ENCODE measurements around the gene STXBP4. TPM values are rescaled to one million over a fixed set of nuclear protein-coding genes. Genes with fewer than 3 reads are reported as not detected.

The STXBP4 gene
- total RNA-seq, 1 donor from 2014 or later: 12.6 TPM

DNA sequence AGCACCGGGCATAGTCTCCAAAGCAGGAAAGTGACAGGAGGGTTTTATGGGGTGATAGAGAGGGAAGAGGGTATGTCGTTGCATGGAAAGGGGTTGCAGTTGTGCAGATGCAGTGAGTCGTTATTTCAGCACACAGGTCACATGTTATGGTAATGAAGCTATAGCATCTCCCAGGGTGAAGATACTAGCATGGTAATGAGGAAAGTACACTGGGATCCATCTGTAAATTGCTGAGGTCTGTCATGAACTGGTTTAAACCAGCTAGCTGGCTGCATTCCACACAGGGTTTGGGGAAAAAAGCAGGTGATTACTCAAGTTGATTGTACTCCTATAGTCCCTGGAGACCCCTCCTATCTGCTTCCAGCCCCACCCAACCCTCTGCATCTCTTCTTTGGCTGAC is 11.8 kb upstream of the STXBP4 start:
- H3K27me3 ChIP-seq (ENCODE audit: insufficient read depth, low read length): no peaks in the 10 kb centered on the region
- H3K27ac Mint-ChIP-seq (ENCODE audit: unreplicated experiment): no peak overlapping the region

DNA sequence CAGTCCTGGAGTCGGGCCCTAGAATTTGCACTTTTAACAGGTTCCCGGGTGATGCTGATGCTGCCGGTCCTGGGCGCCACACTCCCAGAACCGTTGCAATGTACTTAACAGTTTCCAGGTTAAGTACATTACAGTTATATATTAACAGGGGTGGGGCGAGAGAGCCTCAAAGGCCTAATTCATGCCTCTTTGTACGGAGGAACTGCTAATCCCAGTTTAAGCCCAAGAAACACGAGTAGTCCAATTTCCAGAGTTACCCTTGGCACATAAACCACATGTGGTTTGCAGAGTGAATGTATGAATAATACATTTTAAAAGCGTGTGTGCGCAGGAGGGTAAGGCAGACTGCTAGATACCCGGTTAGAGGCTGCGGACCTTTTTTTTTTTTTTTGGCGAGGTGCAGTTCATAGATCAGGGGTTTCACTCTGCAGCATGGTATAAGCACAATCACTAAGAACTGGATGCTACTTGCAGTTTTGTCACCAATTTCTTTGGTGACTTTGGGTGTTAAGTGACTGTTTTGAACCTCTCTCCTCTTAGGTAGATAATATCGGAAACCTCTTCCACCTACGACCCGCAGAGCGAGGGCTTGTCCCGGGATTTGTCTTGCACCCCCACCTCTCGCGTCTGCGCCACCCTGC is 824 bp upstream of the STXBP4 start:
- no peak overlapping the region for H3K4me3 Mint-ChIP-seq (ENCODE audit: unreplicated experiment)
- DNase-seq (ENCODE audit: low read depth): peak; percentile 54
- H2AFZ ChIP-seq (ENCODE audit: low read depth, low read length): peak overlapping the region; percentile 99
- H3K27me3 Mint-ChIP-seq (ENCODE audit: low read depth, unreplicated experiment): no peaks in the 10 kb centered on the region
- H3K4me1 ChIP-seq (ENCODE audit: insufficient read depth, low read length): peaks cover 8% of the 10 kb centered on the region
- H3K27me3 ChIP-seq (ENCODE audit: insufficient read depth, low read length): no peaks in the 10 kb centered on the region
- H3K9me3 ChIP-seq (ENCODE audit: insufficient read depth, low read depth, low read length): no peaks in the 10 kb centered on the region
- H3K36me3 ChIP-seq (ENCODE audit: insufficient read depth, low read length): peaks cover 5% of the 10 kb centered on the region
- H3K9ac ChIP-seq (ENCODE audit: low read length): peak overlapping the region; percentile 94
- peaks cover 13% of the 10 kb centered on the region for H4K20me1 ChIP-seq (ENCODE audit: insufficient read depth, low read length)
- TF ChIP-seq, protein P1, sequence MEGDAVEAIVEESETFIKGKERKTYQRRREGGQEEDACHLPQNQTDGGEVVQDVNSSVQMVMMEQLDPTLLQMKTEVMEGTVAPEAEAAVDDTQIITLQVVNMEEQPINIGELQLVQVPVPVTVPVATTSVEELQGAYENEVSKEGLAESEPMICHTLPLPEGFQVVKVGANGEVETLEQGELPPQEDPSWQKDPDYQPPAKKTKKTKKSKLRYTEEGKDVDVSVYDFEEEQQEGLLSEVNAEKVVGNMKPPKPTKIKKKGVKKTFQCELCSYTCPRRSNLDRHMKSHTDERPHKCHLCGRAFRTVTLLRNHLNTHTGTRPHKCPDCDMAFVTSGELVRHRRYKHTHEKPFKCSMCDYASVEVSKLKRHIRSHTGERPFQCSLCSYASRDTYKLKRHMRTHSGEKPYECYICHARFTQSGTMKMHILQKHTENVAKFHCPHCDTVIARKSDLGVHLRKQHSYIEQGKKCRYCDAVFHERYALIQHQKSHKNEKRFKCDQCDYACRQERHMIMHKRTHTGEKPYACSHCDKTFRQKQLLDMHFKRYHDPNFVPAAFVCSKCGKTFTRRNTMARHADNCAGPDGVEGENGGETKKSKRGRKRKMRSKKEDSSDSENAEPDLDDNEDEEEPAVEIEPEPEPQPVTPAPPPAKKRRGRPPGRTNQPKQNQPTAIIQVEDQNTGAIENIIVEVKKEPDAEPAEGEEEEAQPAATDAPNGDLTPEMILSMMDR (IDR thresholded peaks at IDR 0.05; ENCODE audit: insufficient read depth, low read depth, low read length): no peak
- no peak for TF ChIP-seq EZH2 (IDR thresholded peaks at IDR 0.05; ENCODE audit: insufficient read depth, low read length)
- peaks cover 12% of the 10 kb centered on the region for H3K4me1 Mint-ChIP-seq (ENCODE audit: low read depth, unreplicated experiment)
- H3K4me3 ChIP-seq (ENCODE audit: insufficient read depth, low read depth, low read length): peak overlapping the region; percentile 89
- H3K36me3 Mint-ChIP-seq (ENCODE audit: low read depth, unreplicated experiment): peaks cover 4% of the 10 kb centered on the region
- no peak overlapping the region for H3K27ac Mint-ChIP-seq (ENCODE audit: unreplicated experiment)
- FAIRE-seq: no peak
- H3K4me2 ChIP-seq (ENCODE audit: low read length): peak overlapping the region; percentile 98
- H3K79me2 ChIP-seq (ENCODE audit: insufficient read depth, low read length): peaks cover 62% of the 10 kb centered on the region
- H3K27ac ChIP-seq (ENCODE audit: low read depth, low read length): peak overlapping the region; percentile 75
- H3K9me3 Mint-ChIP-seq (ENCODE audit: unreplicated experiment): no peaks in the 10 kb centered on the region

More for the DNA sequence above, 11.8 kb upstream of the STXBP4 start:
- Histone ChIP-seq H3K4me2 (ENCODE audit: low read length) (no peak overlapping the region), H3K27ac (ENCODE audit: low read depth, low read length) (no peak overlapping the region), H2AFZ (ENCODE audit: low read depth, low read length) (no peak overlapping the region), H3K4me3 (ENCODE audit: insufficient read depth, low read depth, low read length) (no peak overlapping the region), H3K4me1 (ENCODE audit: insufficient read depth, low read length) (no peaks in the 10 kb centered on the region), H3K9me3 (ENCODE audit: insufficient read depth, low read depth, low read length) (no peaks in the 10 kb centered on the region), H4K20me1 (ENCODE audit: insufficient read depth, low read length) (peaks cover 4% of the 10 kb centered on the region), H3K36me3 (ENCODE audit: insufficient read depth, low read length) (peaks cover 14% of the 10 kb centered on the region), H3K9ac (ENCODE audit: low read length) (no peak overlapping the region), H3K79me2 (ENCODE audit: insufficient read depth, low read length) (no peaks in the 10 kb centered on the region)
- Mint-ChIP-seq H3K27me3 (ENCODE audit: low read depth, unreplicated experiment) (no peaks in the 10 kb centered on the region), H3K36me3 (ENCODE audit: low read depth, unreplicated experiment) (peaks cover 8% of the 10 kb centered on the region), H3K9me3 (ENCODE audit: unreplicated experiment) (no peaks in the 10 kb centered on the region), H3K4me3 (ENCODE audit: unreplicated experiment) (no peak overlapping the region), H3K4me1 (ENCODE audit: low read depth, unreplicated experiment) (peaks cover 5% of the 10 kb centered on the region)
- TF ChIP-seq EZH2 (IDR thresholded peaks at IDR 0.05; ENCODE audit: insufficient read depth, low read length): no peak
- TF ChIP-seq, protein P1 (IDR thresholded peaks at IDR 0.05; ENCODE audit: insufficient read depth, low read depth, low read length): no peak
- DNase-seq (ENCODE audit: low read depth) (no peak), FAIRE-seq (no peak)

DNA sequence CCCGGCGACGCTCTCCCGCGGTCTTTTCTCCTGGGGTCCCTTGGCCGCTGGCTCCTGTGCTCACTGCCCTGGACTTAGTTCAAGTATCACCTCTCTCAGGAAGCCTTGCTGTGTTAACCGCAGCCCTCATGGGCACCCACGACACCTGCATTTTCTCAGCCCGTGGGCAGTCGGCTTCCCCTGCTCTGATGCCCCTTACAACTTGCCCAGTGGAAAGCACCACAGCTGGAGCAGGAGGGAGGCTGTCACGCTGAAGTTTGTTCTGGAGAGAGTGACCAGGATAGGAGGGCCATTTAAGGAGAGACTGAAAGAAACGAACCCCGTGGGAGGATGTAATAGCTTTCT is 395 bp downstream of the STXBP4 start:
- H3K27ac Mint-ChIP-seq (ENCODE audit: unreplicated experiment): no peak overlapping the region
- DNase-seq (ENCODE audit: low read depth) (no peak), FAIRE-seq (no peak)
- Histone ChIP-seq H3K4me1 (ENCODE audit: insufficient read depth, low read length) (peaks cover 8% of the 10 kb centered on the region), H3K27me3 (ENCODE audit: insufficient read depth, low read length) (no peaks in the 10 kb centered on the region), H3K9ac (ENCODE audit: low read length) (peak overlapping the region; percentile 94), H4K20me1 (ENCODE audit: insufficient read depth, low read length) (peaks cover 13% of the 10 kb centered on the region), H2AFZ (ENCODE audit: low read depth, low read length) (peak overlapping the region; percentile 99), H3K36me3 (ENCODE audit: insufficient read depth, low read length) (no peaks in the 10 kb centered on the region), H3K9me3 (ENCODE audit: insufficient read depth, low read depth, low read length) (no peaks in the 10 kb centered on the region), H3K4me3 (ENCODE audit: insufficient read depth, low read depth, low read length) (peak overlapping the region; percentile 89), H3K79me2 (ENCODE audit: insufficient read depth, low read length) (peaks cover 74% of the 10 kb centered on the region), H3K27ac (ENCODE audit: low read depth, low read length) (peak overlapping the region; percentile 75), H3K4me2 (ENCODE audit: low read length) (peak overlapping the region; percentile 98)
- no peak for TF ChIP-seq EZH2 (IDR thresholded peaks at IDR 0.05; ENCODE audit: insufficient read depth, low read length)
- TF ChIP-seq, protein P1 (IDR thresholded peaks at IDR 0.05; ENCODE audit: insufficient read depth, low read depth, low read length): no peak
- no peak overlapping the region for H3K4me3 Mint-ChIP-seq (ENCODE audit: unreplicated experiment)
- H3K36me3 Mint-ChIP-seq (ENCODE audit: low read depth, unreplicated experiment): peaks cover 4% of the 10 kb centered on the region
- no peaks in the 10 kb centered on the region for H3K27me3 Mint-ChIP-seq (ENCODE audit: low read depth, unreplicated experiment)
- peaks cover 12% of the 10 kb centered on the region for H3K4me1 Mint-ChIP-seq (ENCODE audit: low read depth, unreplicated experiment)
- no peaks in the 10 kb centered on the region for H3K9me3 Mint-ChIP-seq (ENCODE audit: unreplicated experiment)
